Tibial artery (tissue), 4 donors: Measurements from ENCODE around the gene KIF5B.
"Not testable (repeated sequence)": the region's sequence is repeated elsewhere in the genome, so short reads cannot be mapped to it uniquely, and the experiment has no call there.

Source experiments
- DNase-seq, 2 donors: peaks; one replicate each; pipeline ENCODE4 v3.0.0-alpha.2; 2019
- H3K27ac ChIP-seq, 2 donors: fragments of 200-600 bp; sonication (generic) in 1 of 2; 1 replicate in 1 of 2; 2 replicates in 1 of 2; pipeline ENCODE4 v1.5.1; 2018 to 2019; ENCODE audit warnings: mild to moderate bottlenecking in 1 of 2
- H3K27me3 ChIP-seq, 2 donors: fragments of 200-600 bp; sonication (generic) in 1 of 2; one replicate each; pipeline versions ENCODE4 v1.5.1 to v1.6.0; 2016 to 2019
- H3K36me3 ChIP-seq, 3 donors: fragments of 200-600 bp; sonication (generic) in 2 of 3; one replicate each; pipeline ENCODE4 v1.5.1; 2016 to 2019; ENCODE audit warnings: mild to moderate bottlenecking in 2 of 3
- H3K4me1 ChIP-seq, 4 donors: fragments of 200-600 bp; sonication (generic) in 2 of 4; 1 replicate in 3 of 4; 2 replicates in 1 of 4; pipeline ENCODE4 v1.5.1; 2016 to 2019
- H3K4me3 ChIP-seq, 2 donors: fragments of 200-600 bp; sonication (generic) in 1 of 2; 1 replicate in 1 of 2; 2 replicates in 1 of 2; pipeline ENCODE4 v1.5.1; 2018 to 2019; ENCODE audit warnings: mild to moderate bottlenecking in 2 of 2
- H3K9me3 ChIP-seq, 3 donors: fragments of 200-600 bp; sonication (generic) in 1 of 3; one replicate each; pipeline ENCODE4 v1.5.1; 2016 to 2019
- CTCF ChIP-seq, 2 experiments: fragments of 200-600 bp in 1 of 2; fragments of 450-650 bp in 1 of 2; IDR thresholded peaks; one replicate each; pipeline ENCODE4 v1.5.1; 2017 to 2019; ENCODE audit warnings: antibody characterized with exemption in 2 of 2, mild to moderate bottlenecking in 1 of 2, moderate library complexity in 1 of 2
- intact Hi-C: fragments of 100-400 bp; cut with DNase I; formaldehyde crosslinking; loops from one replicate; pipeline ENCODE4 v1.15.0; 2023; ENCODE audit warnings: low total_unique reads

The KIF5B gene

GRCh38 chr10:31975157-31975765, 81.0 kb downstream of the KIF5B start:
- Histone ChIP-seq H3K27ac (no peak overlapping the region), H3K36me3 (no peaks in the 10 kb centered on the region), H3K9me3 (no peaks in the 10 kb centered on the region), H3K4me3 (no peak overlapping the region), H3K4me1 (no peaks in the 10 kb centered on the region), H3K27me3 (no peaks in the 10 kb centered on the region)
- no peak for DNase-seq
- intact Hi-C loops = no loop called here
- TF ChIP-seq CTCF (IDR thresholded peaks at IDR 0.05) = no peak

- no peaks in the 10 kb centered on the region for H3K9me3 ChIP-seq
- no peak for TF ChIP-seq CTCF (IDR thresholded peaks at IDR 0.05)
- H3K4me1 ChIP-seq = no peaks in the 10 kb centered on the region
- no peak overlapping the region for H3K27ac ChIP-seq
- intact Hi-C loops = no loop called here
- no peaks in the 10 kb centered on the region for H3K27me3 ChIP-seq
- H3K36me3 ChIP-seq = no peaks in the 10 kb centered on the region
- no peak for DNase-seq
- no peak overlapping the region for H3K4me3 ChIP-seq
Measured at GRCh38 chr10:31974434-31975124, 81.6 kb downstream of the KIF5B start.

GRCh38 chr10:31972519-31973041, 83.6 kb downstream of the KIF5B start:
- Histone ChIP-seq H3K36me3 (no peaks in the 10 kb centered on the region), H3K27me3 (no peaks in the 10 kb centered on the region), H3K4me1 (no peaks in the 10 kb centered on the region), H3K4me3 (no peak overlapping the region), H3K9me3 (no peaks in the 10 kb centered on the region), H3K27ac (no peak overlapping the region)
- no peak for DNase-seq
- intact Hi-C loops = no loop called here
- no peak for TF ChIP-seq CTCF (IDR thresholded peaks at IDR 0.05)

- H3K27me3 ChIP-seq, H3K4me3 ChIP-seq, intact Hi-C loops, H3K9me3 ChIP-seq, H3K27ac ChIP-seq, H3K36me3 ChIP-seq, H3K4me1 ChIP-seq, DNase-seq: not testable (repeated sequence)
Measured at GRCh38 chr10:31969847-31970246, 86.4 kb downstream of the KIF5B start.

- intact Hi-C loops = no loop called here
- no peak overlapping the region for H3K27ac ChIP-seq
- no peaks in the 10 kb centered on the region for H3K9me3 ChIP-seq
Measured at GRCh38 chr10:31963589-31963980, 92.6 kb downstream of the KIF5B start.

More at GRCh38 chr10:31963589-31963980, 92.6 kb downstream of the KIF5B start:
- H3K27me3 ChIP-seq = no peaks in the 10 kb centered on the region
- H3K4me3 ChIP-seq = no peak overlapping the region
- DNase-seq = no peak
- H3K4me1 ChIP-seq = no peaks in the 10 kb centered on the region
- no peaks in the 10 kb centered on the region for H3K36me3 ChIP-seq
- no peak for TF ChIP-seq CTCF (IDR thresholded peaks at IDR 0.05)
